Motor neuron (in vitro differentiated cells): ENCODE measurements around the gene GFI1. TPM values are rescaled to one million over a fixed set of nuclear protein-coding genes. Genes with fewer than 3 reads are reported as not detected.
A peak's percentile ranks its signal among the peaks of the same experiment; 100 is the strongest.
"Not testable (repeated sequence)": the region's sequence is repeated elsewhere in the genome, so short reads cannot be mapped to it uniquely, and the experiment has no call there.

ENCODE experiments used
- ATAC-seq, 8 experiments: fragments of 200-7000 bp; cut with Tn5 transposase; replicated peaks in 6 of 8; 2 replicates each; pipeline ENCODE4 v1.8.0; 2021; ENCODE audit warnings: mild to moderate bottlenecking in 8 of 8, moderate library complexity in 8 of 8
- H3K27ac ChIP-seq, 2 donors: fragments of 250-450 bp; sonication (Bioruptor Pico); 2 replicates each; pipeline ENCODE4 v1.9.0; 2021; ENCODE audit warnings: antibody characterized with exemption in 2 of 2, mild to moderate bottlenecking in 2 of 2, moderate library complexity in 1 of 2
- H3K4me1 ChIP-seq, 2 donors: fragments of 250-450 bp; sonication (Bioruptor Pico); replicated peaks in 1 of 2; 2 replicates each; pipeline ENCODE4 v1.6.1; 2021; ENCODE audit warnings: antibody characterized with exemption in 2 of 2, mild to moderate bottlenecking in 2 of 2, moderate library complexity in 1 of 2
- H3K4me3 ChIP-seq, 5 donors: fragments of 250-450 bp; sonication (Bioruptor Pico); 2 replicates each; pipeline ENCODE4 v1.9.0; 2021; ENCODE audit warnings: antibody characterized with exemption in 5 of 5, mild to moderate bottlenecking in 5 of 5, moderate library complexity in 4 of 5
- WGBS, 10 experiments: fragments of 450-650 bp; shearing (Covaris generic); methylation state at CpG; one replicate each; pipeline ENCODE4 v1.0.0; 2022; 5-methylcytosine and 5-hydroxymethylcytosine counted together
- in situ Hi-C, 9 experiments: fragments of 400-800 bp; cut with MboI; loops; one replicate each; pipeline ENCODE4 v1.15.0; 2021; ENCODE audit warnings: low sequenced_read_pairs in 9 of 9, low pct_unique_long_range_greater_than_20kb in 2 of 9; ENCODE audit not compliant: unreplicated experiment in 9 of 9
- total RNA-seq, 8 experiments: library from RNA; unstranded; fragments of 300-600 nt; gene quantifications; 2 replicates each; pipeline versions ENCODE4 v1.2.3 to v1.2.4, GENCODE V29; 2022

The GFI1 gene
- total RNA-seq: under 1 TPM; 0.05 to 0.38 (median 0.18) TPM

GRCh38 chr1:92486251-92487077 is at the start of gene GFI1:
Gene GFI1, minus strand, starts transcription at chr1:92486925. Its CDS starts 3,438 bp downstream, at chr1:92483487.
- in situ Hi-C loops: no loop called here
- Histone ChIP-seq H3K4me3 (peak within 1 kb of the TSS in 3 of 5 donors; percentile 16 to 19 (median 17)), H3K4me1 (peaks cover 16 to 48% of the 10 kb centered on the region in 2 donors), H3K27ac (no peak within 1 kb of the TSS)
- peak; percentile 11 to 40 (median 26) for ATAC-seq
- 0 to 4% (median 2%) methylated on average over 4 to 37 of the region's 77 CpGs; no CpG with 5 or more reads in 6 of the 10 experiments for WGBS, 10 experiments

DNA sequence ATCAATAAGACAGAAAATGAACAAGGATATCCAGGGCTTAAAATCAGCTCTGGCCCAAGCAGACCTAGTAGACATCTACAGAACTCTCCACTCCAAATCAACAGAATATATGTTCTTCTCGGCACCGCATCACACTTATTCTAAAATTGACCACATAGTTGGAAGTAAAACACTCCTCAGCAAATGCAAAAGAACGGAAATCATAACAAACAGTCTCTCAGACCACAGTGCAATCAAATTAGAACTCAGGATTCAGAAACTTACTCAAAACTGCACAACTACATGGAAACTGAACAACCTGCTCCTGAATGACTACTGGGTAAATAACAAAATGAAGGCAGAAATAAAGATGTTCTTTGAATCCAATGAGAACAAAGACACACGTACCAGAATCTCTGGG is 45.6 kb upstream of the GFI1 start:
- ATAC-seq, H3K4me1 ChIP-seq, H3K4me3 ChIP-seq, H3K27ac ChIP-seq, in situ Hi-C loops: not testable (repeated sequence)
- 83 to 100% (median 93%) methylated on average over 1 to 4 of the region's 4 CpGs; no CpG with 5 or more reads in 2 of the 10 experiments for WGBS, 10 experiments

DNA sequence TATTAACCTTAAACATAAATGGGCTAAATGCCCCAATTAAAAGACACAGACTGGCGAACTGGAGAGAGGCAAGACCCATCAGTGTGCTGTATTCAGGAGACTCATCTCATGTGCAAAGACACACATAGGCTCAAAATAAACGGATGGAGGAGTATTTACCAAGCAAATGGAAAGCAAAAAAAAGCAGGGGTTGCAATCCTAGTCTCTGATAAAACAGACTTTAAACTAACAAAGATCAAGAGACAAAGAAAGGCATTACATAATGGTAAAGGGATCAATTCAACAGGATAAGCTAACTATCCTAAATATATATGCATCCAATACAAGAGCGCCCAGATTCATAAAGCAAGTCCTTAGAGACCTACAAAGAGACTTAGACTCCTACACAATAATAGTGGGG is 45.2 kb upstream of the GFI1 start:
- ATAC-seq, in situ Hi-C loops, H3K4me3 ChIP-seq, H3K27ac ChIP-seq, H3K4me1 ChIP-seq: not testable (repeated sequence)
- WGBS, 10 experiments: 70 to 100% (median 83%) methylated on average over 1 to 3 of the region's 3 CpGs

DNA sequence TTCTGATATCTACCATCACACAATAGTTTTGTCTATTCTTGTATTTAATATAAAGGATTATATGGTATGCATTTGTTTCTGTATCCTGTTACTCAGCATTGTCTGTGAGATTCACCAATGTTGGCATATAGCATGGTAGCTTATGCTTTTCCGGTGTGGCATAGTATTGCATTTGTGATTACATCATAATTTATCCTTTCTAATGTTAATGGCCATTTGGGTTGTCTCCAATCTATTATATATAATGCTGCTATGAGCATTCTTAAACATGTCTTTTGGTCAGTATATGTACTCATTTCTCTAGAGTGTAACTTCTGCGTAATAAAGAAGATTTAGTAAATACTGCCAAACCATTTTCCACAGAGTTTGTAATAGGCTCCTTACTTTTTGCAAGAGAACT is 40.9 kb upstream of the GFI1 start:
- in situ Hi-C loops: no loop called here
- ATAC-seq: no peak
- Histone ChIP-seq H3K27ac (no peak overlapping the region), H3K4me3 (no peak overlapping the region), H3K4me1 (no peaks in the 10 kb centered on the region)
- WGBS, 10 experiments: 46 to 100% (median 95%) methylated on average over 1 to 2 of the region's 2 CpGs; no CpG with 5 or more reads in 2 of the 10 experiments

- H3K27ac ChIP-seq, ATAC-seq, H3K4me3 ChIP-seq, in situ Hi-C loops, H3K4me1 ChIP-seq: not testable (repeated sequence)
- 0 to 100% (median 99%) methylated on average over 1 to 9 of the region's 9 CpGs for WGBS, 10 experiments
Measured at GRCh38 chr1:92524944-92525590, 38.3 kb upstream of the GFI1 start.

- no peak for ATAC-seq
- H3K27ac ChIP-seq: no peak overlapping the region
- 25 to 100% (median 84%) methylated on average over 1 to 2 of the region's 2 CpGs for WGBS, 10 experiments
- peaks cover 9 to 12% of the 10 kb centered on the region in 2 donors for H3K4me1 ChIP-seq
- H3K4me3 ChIP-seq: no peak overlapping the region
- in situ Hi-C loops: no loop called here
Measured at GRCh38 chr1:92519043-92519442, 32.3 kb upstream of the GFI1 start.

DNA sequence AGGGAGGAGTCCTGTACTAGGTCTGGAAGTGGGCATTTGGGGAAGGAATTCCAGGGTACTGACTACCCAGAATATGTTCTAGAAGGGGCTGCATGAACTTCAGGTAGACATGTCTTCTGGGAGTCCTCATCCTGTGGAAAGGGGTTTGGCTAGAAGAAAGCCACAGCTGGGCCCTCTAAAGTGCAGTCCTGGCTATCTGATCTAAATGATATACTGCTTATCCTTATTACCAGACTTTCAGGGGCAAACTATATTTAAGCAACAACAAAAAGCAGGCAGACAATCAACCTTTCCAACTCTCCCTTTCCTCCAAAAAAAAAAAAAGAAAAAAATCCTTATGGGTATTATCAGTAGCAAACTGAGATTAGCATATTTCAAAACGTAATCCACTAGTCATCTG is 29.8 kb upstream of the GFI1 start:
- 0 to 100% (median 73%) methylated on average over 1 of the region's 1 CpG; no CpG with 5 or more reads in 2 of the 10 experiments for WGBS, 10 experiments
- in situ Hi-C loops: no loop called here
- Histone ChIP-seq H3K4me3 (no peak overlapping the region), H3K4me1 (peaks cover 9 to 12% of the 10 kb centered on the region in 2 donors), H3K27ac (no peak overlapping the region)
- ATAC-seq: no peak

GRCh38 chr1:92515796-92516201 is 29.1 kb upstream of the GFI1 start:
- Histone ChIP-seq H3K4me3 (no peak overlapping the region), H3K4me1 (peaks cover 9 to 12% of the 10 kb centered on the region in 2 donors), H3K27ac (peak overlapping the region in 1 of 2 donors; percentile 68)
- peak in 3 of 8 experiments; percentile 35 to 65 (median 62) for ATAC-seq
- in situ Hi-C loops: no loop called here
- WGBS, 10 experiments: 52 to 92% (median 80%) methylated on average over 1 to 3 of the region's 3 CpGs; no CpG with 5 or more reads in 3 of the 10 experiments

GRCh38 chr1:92511541-92511940 is 24.8 kb upstream of the GFI1 start:
- Histone ChIP-seq H3K4me1 (peaks cover 9 to 12% of the 10 kb centered on the region in 2 donors), H3K27ac (no peak overlapping the region), H3K4me3 (no peak overlapping the region)
- 82 to 100% (median 92%) methylated on average over 2 to 4 of the region's 4 CpGs for WGBS, 10 experiments
- in situ Hi-C loops: no loop called here
- no peak for ATAC-seq

GRCh38 chr1:92509619-92510018 is 22.9 kb upstream of the GFI1 start:
- in situ Hi-C loops: no loop called here
- Histone ChIP-seq H3K4me1 (no peaks in the 10 kb centered on the region), H3K4me3 (no peak overlapping the region), H3K27ac (no peak overlapping the region)
- ATAC-seq: no peak
- WGBS, 10 experiments: 83 to 100% (median 100%) methylated on average over 1 of the region's 1 CpG; no CpG with 5 or more reads in 2 of the 10 experiments

DNA sequence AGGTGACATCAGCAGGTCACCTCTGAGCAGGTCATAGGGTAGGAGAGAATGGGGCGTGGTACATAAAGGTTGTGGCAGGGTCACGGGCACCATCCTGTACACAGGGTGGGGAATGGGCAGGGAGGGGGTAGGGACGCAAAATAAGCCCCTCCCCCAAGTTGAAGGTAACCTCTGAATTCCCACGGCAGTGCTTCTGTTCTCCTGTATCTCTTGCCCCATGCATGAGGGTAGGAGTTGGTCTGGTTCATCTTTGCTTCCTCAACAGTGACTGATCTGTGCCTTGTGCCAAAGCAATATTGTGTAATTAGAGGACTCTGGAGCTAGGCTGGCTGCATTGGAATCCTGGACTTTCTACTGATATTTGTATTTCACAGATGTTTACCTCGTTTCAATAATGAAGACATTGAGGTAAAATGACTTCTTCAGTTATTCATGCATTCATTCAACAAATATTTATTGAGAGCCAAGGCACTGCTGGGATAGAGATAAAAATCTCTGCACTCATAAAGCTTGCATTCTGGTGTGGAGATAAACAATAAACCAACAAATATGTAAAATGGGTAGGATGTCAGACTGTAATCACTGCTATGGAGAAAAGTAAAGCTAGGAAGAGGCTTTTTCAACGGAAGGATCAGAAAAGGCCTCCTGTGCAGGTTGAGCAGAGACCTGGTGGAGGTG is 18.4 kb upstream of the GFI1 start:
- in situ Hi-C loops: no loop called here
- no peak overlapping the region for H3K27ac ChIP-seq
- no peak overlapping the region for H3K4me3 ChIP-seq
- H3K4me1 ChIP-seq: no peaks in the 10 kb centered on the region
- WGBS, 10 experiments: 29 to 93% (median 79%) methylated on average over 1 to 4 of the region's 6 CpGs; no CpG with 5 or more reads in 2 of the 10 experiments
- peak in 1 of 8 experiments; percentile 32 for ATAC-seq

- Histone ChIP-seq H3K4me3 (no peak overlapping the region), H3K4me1 (no peaks in the 10 kb centered on the region), H3K27ac (no peak overlapping the region)
- ATAC-seq: peak in 1 of 8 experiments; percentile 12
- WGBS, 10 experiments: 60 to 100% (median 74%) methylated on average over 1 to 8 of the region's 8 CpGs; no CpG with 5 or more reads in 2 of the 10 experiments
- in situ Hi-C loops: no loop called here
Measured at GRCh38 chr1:92504291-92505014, 17.7 kb upstream of the GFI1 start.
